CD14-positive monocyte (primary cell): ENCODE measurements around the gene SPC25. TPM values are rescaled to one million over a fixed set of nuclear protein-coding genes. Genes with fewer than 3 reads are reported as not detected.

Experiments used
- DNase-seq, 3 donors: peaks; one replicate each; pipeline ENCODE4 v3.0.0-alpha.2; 2011 to 2022
- H2AFZ ChIP-seq: 2 replicates; pipeline ENCODE4 v1.6.0; 2012; ENCODE audit warnings: mild to moderate bottlenecking, low read depth, low read length, inconsistent platforms; ENCODE audit not compliant: insufficient read depth, poor library complexity, severe bottlenecking
- H3K27ac ChIP-seq, 2 donors: 1 replicate in 1 of 2; 2 replicates in 1 of 2; pipeline ENCODE4 v1.5.1; 2012 to 2013; ENCODE audit warnings: low read length in 2 of 2, control low read depth in 1 of 2, inconsistent platforms in 1 of 2, low read depth in 1 of 2, mild to moderate bottlenecking in 1 of 2
- H3K27me3 ChIP-seq, 2 donors: one replicate each; pipeline versions ENCODE4 v1.6.0 to v1.6.1; 2011 to 2013; ENCODE audit warnings: low read length in 2 of 2; ENCODE audit not compliant: control insufficient read depth in 2 of 2, insufficient read depth in 2 of 2
- H3K36me3 ChIP-seq, 2 donors: replicated peaks in 1 of 2; 1 replicate in 1 of 2; 2 replicates in 1 of 2; pipeline versions ENCODE4 v1.5.1 to v1.6.1; 2012 to 2013; ENCODE audit warnings: low read length in 2 of 2, control low read depth in 1 of 2, inconsistent platforms in 1 of 2, mild to moderate bottlenecking in 1 of 2; ENCODE audit not compliant: insufficient read depth in 2 of 2, control insufficient read depth in 1 of 2
- H3K4me1 ChIP-seq, 2 donors: 1 replicate in 1 of 2; 2 replicates in 1 of 2; pipeline versions ENCODE4 v1.5.1 to v1.6.1; 2012 to 2013; ENCODE audit warnings: low read length in 2 of 2, control low read depth in 1 of 2, inconsistent platforms in 1 of 2, mild to moderate bottlenecking in 1 of 2, moderate library complexity in 1 of 2; ENCODE audit not compliant: insufficient read depth in 2 of 2, control insufficient read depth in 1 of 2
- H3K4me2 ChIP-seq: replicated peaks from 2 replicates; pipeline ENCODE3; 2012; ENCODE audit warnings: low read length, moderate library complexity, mild to moderate bottlenecking; ENCODE audit not compliant: poor library complexity, severe bottlenecking; ENCODE audit errors: extremely low read depth
- H3K4me3 ChIP-seq, 3 experiments: fragments of 200-600 bp in 1 of 3; sonication (generic) in 1 of 3; replicated peaks in 1 of 3; 1 replicate in 2 of 3; 2 replicates in 1 of 3; pipeline ENCODE4 v1.5.1; 2011 to 2013; ENCODE audit warnings: low read length in 3 of 3, mild to moderate bottlenecking in 3 of 3, control low read depth in 2 of 3, low read depth in 2 of 3, inconsistent platforms in 1 of 3, moderate library complexity in 1 of 3
- H3K79me2 ChIP-seq: 2 replicates; pipeline ENCODE4 v1.6.0; 2012; ENCODE audit warnings: mild to moderate bottlenecking, control low read depth, inconsistent platforms, low read length, moderate library complexity; ENCODE audit not compliant: insufficient read depth
- H3K9ac ChIP-seq: 2 replicates; pipeline ENCODE4 v1.6.0; 2017; ENCODE audit warnings: low read length, mild to moderate bottlenecking; ENCODE audit not compliant: insufficient read depth, poor library complexity, severe bottlenecking
- H3K9me3 ChIP-seq, 2 donors: replicated peaks in 1 of 2; 1 replicate in 1 of 2; 2 replicates in 1 of 2; pipeline versions ENCODE4 v1.5.1 to v1.6.1; 2012 to 2013; ENCODE audit warnings: low read length in 2 of 2, control low read depth in 1 of 2; ENCODE audit not compliant: control insufficient read depth in 1 of 2, insufficient read depth in 1 of 2
- H4K20me1 ChIP-seq: 2 replicates; pipeline ENCODE4 v1.6.0; 2012; ENCODE audit warnings: mild to moderate bottlenecking, low read length, control low read depth, moderate library complexity; ENCODE audit not compliant: insufficient read depth
- H3K27ac Mint-ChIP-seq, 7 donors: one replicate each; pipeline ENCODE4 v1.8.0; 2020; ENCODE audit warnings: mild to moderate bottlenecking in 7 of 7, mixed read lengths in 7 of 7, moderate library complexity in 6 of 7, inconsistent platforms in 2 of 7
- H3K27me3 Mint-ChIP-seq, 3 donors: one replicate each; pipeline ENCODE4 v1.8.0; 2021 to 2022; ENCODE audit warnings: low read depth in 3 of 3, mild to moderate bottlenecking in 3 of 3, mixed read lengths in 3 of 3, moderate library complexity in 3 of 3, inconsistent platforms in 1 of 3
- H3K36me3 Mint-ChIP-seq, 2 donors: one replicate each; pipeline ENCODE4 v1.8.0; 2020; ENCODE audit warnings: mixed read lengths in 2 of 2, inconsistent platforms in 1 of 2, mild to moderate bottlenecking in 1 of 2
- H3K4me1 Mint-ChIP-seq: one replicate; pipeline ENCODE4 v1.8.0; 2020; ENCODE audit warnings: mild to moderate bottlenecking, mixed read lengths
- H3K4me3 Mint-ChIP-seq, 2 donors: one replicate each; pipeline ENCODE4 v1.8.0; 2020; ENCODE audit warnings: mild to moderate bottlenecking in 2 of 2, mixed read lengths in 2 of 2, moderate library complexity in 1 of 2
- H3K9me3 Mint-ChIP-seq, 7 donors: one replicate each; pipeline ENCODE4 v1.8.0; 2020 to 2022; ENCODE audit warnings: mixed read lengths in 7 of 7, mild to moderate bottlenecking in 6 of 7, moderate library complexity in 6 of 7, inconsistent platforms in 2 of 7
- CTCF ChIP-seq: fragments of 200-600 bp; IDR thresholded peaks from one replicate; pipeline ENCODE4 v1.8.0; 2022; ENCODE audit warnings: antibody characterized with exemption, mild to moderate bottlenecking
- WGBS: methylation state at CpG from one replicate; pipeline ENCODE4 v1.1.5; 2013; ENCODE audit warnings: missing lambda C conversion rate; ENCODE audit not compliant: insufficient coverage; 5-methylcytosine and 5-hydroxymethylcytosine counted together
- intact Hi-C, 2 donors: fragments of 100-400 bp; cut with micrococcal nuclease; formaldehyde crosslinking; loops; one replicate each; pipeline versions ENCODE4 v1.15.0 to v1.15.1; 2023
- polyA plus RNA-seq, 3 donors: library from polyadenylated mRNA; depleted of rRNA in 1 of 3; unstranded in 2 of 3; stranded (reverse) in 1 of 3; fragments of 300-500 nt in 2 of 3; fragments of >200 nt in 1 of 3; fragmentation: Illumina TruSeq in 2 of 3; gene quantifications; 1 replicate in 2 of 3; 2 replicates in 1 of 3; pipeline ENCODE4 v1.2.3, GENCODE V29; 2012 to 2021

Gene SPC25
- polyA plus RNA-seq, 3 donors = not detected

GRCh38 chr2:168912901-168913369, 22.7 kb upstream of the SPC25 start:
- peak overlapping the region; percentile 29 for H3K9ac ChIP-seq
- H3K4me3 ChIP-seq = peak overlapping the region in 1 of 3 experiments; percentile 54
- Mint-ChIP-seq H3K4me3 (peak overlapping the region; percentile 69 to 87), H3K4me1 (peaks cover 15% of the 10 kb centered on the region), H3K27me3 (peaks cover 7 to 17% (median 9%) of the 10 kb centered on the region in 3 donors), H3K36me3 (no peaks in the 10 kb centered on the region), H3K9me3 (peaks cover 0 to 2% (median 0%) of the 10 kb centered on the region in 7 donors), H3K27ac (peak overlapping the region in 1 of 7 donors; percentile 41)
- H3K27ac ChIP-seq = no peak overlapping the region
- WGBS = 47% methylated on average over 17 of the region's 21 CpGs
- H3K27me3 ChIP-seq = peaks cover 2 to 3% of the 10 kb centered on the region in 2 donors
- H3K4me1 ChIP-seq = peaks cover 5 to 6% of the 10 kb centered on the region in 2 donors
- peak overlapping the region; percentile 59 for H3K4me2 ChIP-seq
- H2AFZ ChIP-seq = peak overlapping the region; percentile 40
- no peaks in the 10 kb centered on the region for H3K36me3 ChIP-seq
- peak in 1 of 3 donors; percentile 8 for DNase-seq
- H3K79me2 ChIP-seq = no peaks in the 10 kb centered on the region
- no peaks in the 10 kb centered on the region for H3K9me3 ChIP-seq
- H4K20me1 ChIP-seq = no peaks in the 10 kb centered on the region
- intact Hi-C loops = no loop called here
- no peak for TF ChIP-seq CTCF

GRCh38 chr2:168912466-168912865, 22.2 kb upstream of the SPC25 start:
- no peaks in the 10 kb centered on the region for H4K20me1 ChIP-seq
- H3K4me3 ChIP-seq = peak overlapping the region in 1 of 3 experiments; percentile 54
- peak overlapping the region; percentile 59 for H3K4me2 ChIP-seq
- Mint-ChIP-seq H3K9me3 (peaks cover 0 to 2% (median 0%) of the 10 kb centered on the region in 7 donors), H3K36me3 (no peaks in the 10 kb centered on the region), H3K4me1 (peaks cover 15% of the 10 kb centered on the region), H3K27me3 (peaks cover 7 to 17% (median 9%) of the 10 kb centered on the region in 3 donors), H3K4me3 (peak overlapping the region; percentile 69 to 87), H3K27ac (peak overlapping the region in 1 of 7 donors; percentile 41)
- peaks cover 5 to 6% of the 10 kb centered on the region in 2 donors for H3K4me1 ChIP-seq
- no peaks in the 10 kb centered on the region for H3K79me2 ChIP-seq
- peaks cover 2 to 3% of the 10 kb centered on the region in 2 donors for H3K27me3 ChIP-seq
- DNase-seq = no peak
- no peak for TF ChIP-seq CTCF
- H3K36me3 ChIP-seq = no peaks in the 10 kb centered on the region
- H2AFZ ChIP-seq = no peak overlapping the region
- no peak overlapping the region for H3K9ac ChIP-seq
- no peaks in the 10 kb centered on the region for H3K9me3 ChIP-seq
- intact Hi-C loops = no loop called here
- H3K27ac ChIP-seq = no peak overlapping the region
- 60% methylated on average over 3 of the region's 6 CpGs for WGBS
